ENCODE measurements around the gene CCDC86.

The CCDC86 gene

DNA sequence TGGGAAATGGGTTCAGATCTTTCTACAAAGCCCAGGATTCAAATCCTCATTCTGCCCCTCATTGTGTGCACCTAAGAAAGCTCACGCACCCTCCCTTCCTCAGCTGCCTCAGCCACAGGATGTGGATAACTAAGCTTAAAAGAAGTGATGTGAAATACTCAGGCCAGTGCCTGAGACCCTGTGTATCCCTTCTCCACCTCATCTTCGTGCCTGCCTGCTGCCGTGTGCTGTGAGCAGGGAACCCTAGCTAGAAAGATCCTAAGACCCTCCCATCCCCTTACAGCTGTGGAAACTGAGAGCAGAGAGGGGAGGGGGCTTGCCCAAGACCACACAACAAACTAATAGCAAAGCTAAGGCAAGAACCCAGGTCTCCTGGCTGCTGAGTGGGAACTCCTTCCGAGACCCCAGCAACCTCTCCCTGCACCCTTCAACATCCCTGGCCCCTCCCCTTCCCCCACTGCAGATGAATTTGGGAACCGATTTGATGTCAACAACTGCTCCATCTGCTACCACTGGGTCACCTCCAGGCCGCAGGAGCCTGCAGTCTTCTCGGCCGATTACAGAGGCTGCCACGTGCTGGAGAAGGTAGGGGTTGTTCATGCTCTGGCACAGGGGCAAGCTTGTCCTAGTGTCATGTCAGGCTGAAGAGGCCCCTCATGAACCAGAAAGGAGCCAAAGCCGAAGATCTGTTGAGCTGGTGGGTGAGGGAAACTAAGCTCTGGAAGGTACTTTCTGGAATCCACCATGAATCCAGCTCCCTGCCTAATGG is 27.0 kb downstream of the CCDC86 start:
- no peak for DNase-seq (ENCODE audit: low spot score)

DNA sequence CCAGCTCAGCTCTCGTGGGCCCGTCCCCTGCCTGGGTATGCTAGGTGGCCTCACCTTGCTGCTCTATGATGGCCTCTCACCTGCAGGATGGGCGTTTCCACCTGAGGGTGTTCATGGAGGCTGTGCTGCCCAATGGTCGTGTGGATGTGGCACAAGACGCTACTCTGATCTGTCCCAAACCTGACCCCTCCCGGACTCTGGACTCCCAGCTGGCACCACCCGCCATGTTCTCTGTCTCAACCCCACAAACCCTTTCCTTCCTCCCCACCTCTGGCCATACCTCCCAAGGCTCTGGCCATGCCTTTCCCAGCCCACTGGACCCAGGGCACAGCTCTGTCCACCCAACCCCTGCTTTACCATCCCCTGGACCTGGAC is 27.5 kb downstream of the CCDC86 start:
- DNase-seq (ENCODE audit: low spot score), result no peak

GRCh38 chr11:60870276-60870675 is 28.4 kb downstream of the CCDC86 start:
- DNase-seq (ENCODE audit: low spot score), result peak; percentile 19

DNA sequence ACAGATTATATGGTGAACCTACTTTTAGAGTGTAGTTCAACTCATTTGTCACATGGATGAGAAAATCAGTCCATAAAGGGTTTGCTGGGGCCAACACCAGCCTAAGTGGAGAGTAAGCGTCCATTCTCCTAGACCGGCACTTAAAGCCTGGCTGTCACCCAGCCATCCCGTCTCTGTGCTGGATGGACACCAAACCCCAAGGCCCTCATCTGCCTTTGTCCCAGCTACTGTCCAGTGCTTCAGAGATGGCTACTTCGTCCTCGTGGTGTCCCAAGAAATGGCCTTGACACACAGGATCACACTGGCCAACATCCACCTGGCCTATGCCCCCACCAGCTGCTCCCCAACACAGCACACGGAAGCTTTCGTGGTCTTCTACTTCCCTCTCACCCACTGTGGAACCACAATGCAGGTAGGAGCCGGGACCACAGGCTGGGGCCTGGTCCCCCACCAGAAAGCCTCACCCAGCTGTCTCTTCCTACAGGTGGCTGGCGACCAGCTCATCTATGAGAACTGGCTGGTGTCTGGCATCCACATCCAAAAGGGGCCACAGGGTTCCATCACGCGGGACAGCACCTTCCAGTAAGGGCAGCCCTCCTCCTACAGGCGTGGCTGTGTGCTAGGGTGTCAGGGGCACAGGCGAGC is 28.9 kb downstream of the CCDC86 start:
- DNase-seq (ENCODE audit: low spot score), result no peak

DNA sequence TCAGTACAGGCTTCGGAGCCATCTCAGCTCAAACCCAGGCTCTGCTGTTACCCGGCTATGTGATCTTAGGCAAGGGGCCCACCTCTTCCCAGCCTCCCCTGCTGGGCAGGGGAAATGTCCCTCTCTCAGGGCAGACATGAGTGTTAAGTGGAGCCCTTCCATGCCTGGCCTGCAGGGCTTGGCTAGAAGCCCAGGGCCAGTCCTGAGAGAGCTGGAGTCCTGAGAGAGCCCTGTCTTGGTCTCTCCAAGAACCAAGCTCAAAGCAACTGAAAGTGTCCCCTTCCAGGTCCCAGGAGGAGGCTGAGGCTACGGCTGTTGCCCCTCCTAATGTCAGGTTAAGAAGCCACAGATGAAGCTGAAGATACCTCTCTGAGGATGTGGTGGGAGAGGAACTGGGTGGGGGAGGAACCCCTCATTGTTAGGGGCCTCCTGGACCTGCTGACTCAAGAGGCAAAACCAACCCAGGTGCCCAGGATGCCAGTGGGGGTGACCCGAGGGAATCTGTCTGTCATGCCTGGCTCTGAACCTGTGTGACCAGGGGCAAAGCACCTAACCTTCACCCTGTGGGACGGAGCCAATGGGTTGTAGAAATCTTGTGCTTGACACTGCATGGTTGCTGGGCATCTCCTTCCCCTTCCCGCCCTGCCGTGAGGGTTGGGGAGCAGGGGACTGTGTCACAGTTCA is 29.6 kb downstream of the CCDC86 start:
- DNase-seq (ENCODE audit: low spot score), result peak; percentile 16

- DNase-seq (ENCODE audit: low spot score), result no peak
Observed at GRCh38 chr11:60872124-60872960, 30.4 kb downstream of the CCDC86 start.

GRCh38 chr11:60872961-60873524 is 31.1 kb downstream of the CCDC86 start:
- no peak for DNase-seq (ENCODE audit: low spot score)

GRCh38 chr11:60873533-60873932 is 31.6 kb downstream of the CCDC86 start:
- no peak for DNase-seq (ENCODE audit: low spot score)

DNA sequence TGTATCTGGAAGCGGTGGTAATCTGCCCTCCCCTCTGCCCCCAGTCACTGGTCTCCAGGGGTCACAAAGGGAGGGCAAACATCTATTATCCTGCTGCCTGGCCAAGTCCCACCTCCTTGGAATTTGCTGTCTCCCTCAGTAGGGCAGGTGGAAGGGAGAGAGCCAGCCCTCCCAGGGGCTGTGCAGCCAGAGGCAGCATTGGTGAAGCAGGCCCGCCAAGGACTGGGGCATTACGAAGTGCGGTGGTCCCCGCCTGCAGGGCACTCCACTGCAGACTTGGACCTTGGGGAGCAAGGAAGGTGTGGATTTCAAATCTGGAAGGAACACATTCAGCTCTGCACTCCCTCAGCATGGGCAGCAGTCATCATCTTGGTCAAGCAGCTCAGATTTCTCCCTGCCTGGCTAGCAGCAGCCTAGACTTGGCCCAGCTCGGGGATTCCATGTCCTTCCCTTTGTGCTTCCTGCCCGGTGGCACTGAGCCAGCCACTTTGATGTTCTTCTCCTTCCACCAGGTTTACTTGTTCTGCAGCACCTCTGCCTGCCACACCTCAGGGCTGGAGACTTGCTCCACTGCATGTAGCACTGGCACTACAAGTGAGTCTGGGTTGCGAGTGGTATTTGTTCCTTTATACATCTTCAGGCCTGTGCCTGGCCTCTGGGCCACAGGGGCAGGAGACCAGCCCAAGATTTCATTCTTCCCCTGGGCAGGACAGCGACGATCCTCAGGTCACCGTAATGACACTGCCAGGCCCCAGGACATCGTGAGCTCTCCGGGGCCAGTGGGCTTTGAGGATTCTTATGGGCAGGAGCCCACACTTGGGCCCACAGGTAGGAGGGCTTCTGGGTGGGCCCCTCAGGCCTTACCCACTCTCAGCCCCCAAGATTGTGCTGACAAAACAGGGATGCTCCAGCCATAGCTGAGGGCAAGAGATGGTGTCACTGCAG is 32.8 kb downstream of the CCDC86 start:
- no peak for DNase-seq (ENCODE audit: low spot score)

GRCh38 chr11:60875366-60876167 is 33.7 kb downstream of the CCDC86 start:
- DNase-seq (ENCODE audit: low spot score), result no peak

DNA sequence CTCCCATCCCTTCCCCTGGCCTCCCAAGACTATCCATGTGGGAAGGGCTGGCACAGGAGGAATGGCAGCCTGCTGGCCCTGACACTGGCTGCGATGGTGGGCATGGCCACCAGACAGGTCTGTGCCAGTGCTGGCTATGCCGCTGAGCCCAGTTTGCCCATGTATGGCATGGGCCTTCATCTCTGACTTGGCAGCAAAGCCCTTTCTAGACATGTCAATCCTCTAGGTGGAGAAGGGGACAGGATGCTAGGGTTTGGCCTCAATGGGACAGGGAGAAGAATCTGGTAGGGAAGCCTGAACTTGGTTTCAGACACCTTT is 34.2 kb downstream of the CCDC86 start:
- DNase-seq (ENCODE audit: low spot score), result no peak

- no peak for DNase-seq (ENCODE audit: low spot score)
Observed at GRCh38 chr11:60878245-60879101, 36.6 kb downstream of the CCDC86 start.

DNA sequence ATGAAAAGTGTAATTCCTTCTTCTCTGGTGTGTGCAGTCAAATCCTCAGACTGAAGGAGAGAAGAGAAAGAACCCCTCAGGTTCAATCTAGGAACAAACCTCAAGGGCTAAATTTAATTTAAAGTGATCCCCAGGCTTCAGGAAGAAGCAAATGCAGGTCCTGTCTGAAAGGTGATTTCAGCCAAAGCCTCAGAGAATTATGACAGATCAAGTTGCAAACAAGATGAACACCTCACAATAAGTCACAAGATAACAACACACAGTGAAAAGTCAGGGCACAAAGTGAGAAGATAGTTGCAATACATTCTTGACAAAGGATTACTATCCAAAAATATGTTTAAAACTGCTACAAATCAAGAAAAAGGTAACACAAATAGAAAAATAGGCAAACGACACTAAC is 37.2 kb downstream of the CCDC86 start:
- no peak for DNase-seq (ENCODE audit: low spot score)

DNA sequence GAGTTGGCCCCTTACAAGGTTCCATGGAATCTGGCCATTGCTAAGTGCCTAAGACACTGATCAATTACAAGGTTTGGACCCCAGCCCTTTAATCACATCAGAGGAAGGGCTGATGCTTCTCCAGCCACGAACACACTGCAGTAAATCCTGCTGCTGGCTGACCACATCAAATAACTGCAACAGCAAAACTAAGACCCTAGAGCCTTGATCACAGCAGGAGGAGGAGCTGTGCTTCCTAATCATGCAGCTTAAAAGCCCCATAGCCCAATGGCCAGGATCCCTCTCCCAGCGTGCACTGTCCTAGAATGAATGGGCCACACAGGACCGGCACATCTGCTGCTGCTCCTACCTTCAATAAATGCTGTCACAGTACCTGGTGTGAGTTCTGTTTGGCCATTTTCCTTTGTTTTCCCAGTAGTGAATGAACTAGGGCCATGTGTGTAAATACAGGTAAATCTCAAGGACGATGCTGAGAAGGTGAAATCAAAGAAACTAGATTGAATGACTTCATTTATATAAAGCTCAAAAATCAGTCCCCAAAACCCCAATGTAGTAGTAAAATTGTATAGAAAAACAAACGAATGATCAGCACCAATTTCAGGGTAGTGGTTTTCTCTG is 38.2 kb downstream of the CCDC86 start:
- DNase-seq (ENCODE audit: low spot score), result no peak

- no peak for DNase-seq (ENCODE audit: low spot score)
Observed at GRCh38 chr11:60880643-60881282, 38.9 kb downstream of the CCDC86 start.

- peak; percentile 38 for DNase-seq (ENCODE audit: low spot score)
Observed at GRCh38 chr11:60887556-60887955, 45.6 kb downstream of the CCDC86 start.

GRCh38 chr11:60889869-60890311 is 48.0 kb downstream of the CCDC86 start:
- no peak for DNase-seq (ENCODE audit: low spot score)

DNA sequence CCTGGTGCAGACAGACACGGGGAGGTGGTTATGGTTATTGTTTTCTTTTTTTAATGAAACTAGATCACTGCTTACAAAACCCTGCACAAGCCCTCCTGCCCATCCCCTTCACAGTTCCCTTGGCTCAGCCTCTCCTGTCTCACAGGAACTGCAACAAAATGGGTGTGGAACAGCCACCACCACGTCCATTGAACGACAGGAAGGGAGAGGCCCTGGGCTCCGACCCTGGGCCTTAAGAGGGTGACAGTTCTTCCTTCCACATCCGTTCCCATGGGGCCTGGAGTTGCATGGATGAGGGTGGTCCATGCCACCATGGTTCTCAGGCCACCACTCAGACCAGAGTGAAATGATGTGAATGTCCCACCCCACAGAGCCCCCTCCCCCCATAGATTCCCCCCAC is 48.8 kb downstream of the CCDC86 start:
- no peak for DNase-seq (ENCODE audit: low spot score)
